ENCODE data around the gene FMNL2. TPM values are rescaled to one million over a fixed set of nuclear protein-coding genes. Genes with fewer than 3 reads are reported as not detected.

FMNL2 gene
- total RNA-seq, 4 donors from 2014 or later = 25.2 to 35.0 (median 27.4) TPM

DNA sequence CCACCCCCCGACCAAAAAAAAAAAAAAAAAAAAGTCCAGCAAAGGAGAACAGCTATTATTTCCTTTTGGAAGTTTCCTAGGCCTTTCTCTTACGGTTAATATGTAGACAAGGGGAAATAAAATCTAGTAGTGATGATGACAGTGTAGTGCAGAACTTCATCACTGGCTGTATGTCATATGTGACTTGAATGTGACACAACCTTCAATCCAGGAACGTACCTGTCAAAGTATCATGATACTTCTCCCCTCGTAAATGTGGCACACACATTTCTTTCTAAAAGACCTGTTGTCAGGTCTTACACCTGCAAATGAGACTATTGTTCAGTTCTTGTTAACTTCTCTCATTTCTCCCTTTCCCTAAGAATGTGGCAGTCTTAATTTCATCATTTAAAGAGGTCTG, 208.7 kb downstream of the FMNL2 start:
- Histone ChIP-seq H3K36me3 (peaks cover 0 to 15% of the 10 kb centered on the region in 2 donors), H3K27me3 (no peaks in the 10 kb centered on the region), H3K27ac (no peak overlapping the region), H3K9me3 (no peaks in the 10 kb centered on the region), H3K4me1 (peaks cover 0 to 25% (median 0%) of the 10 kb centered on the region in 3 donors), H3K4me3 (no peak overlapping the region)
- TF ChIP-seq EP300 (IDR thresholded peaks at IDR 0.05) (no peak), POLR2AphosphoS5 (IDR thresholded peaks at IDR 0.05) (no peak), POLR2A (IDR thresholded peaks at IDR 0.05) (no peak), CTCF (IDR thresholded peaks at IDR 0.05) (no peak)
- 62 to 76% methylated on average over 3 of the region's 4 CpGs for WGBS, 2 donors (ENCODE audit: low coverage in 1 of 2)
- ATAC-seq = no peak

GRCh38 chr2:152544638-152545037, 209.7 kb downstream of the FMNL2 start:
- H3K27ac ChIP-seq = no peak overlapping the region
- H3K36me3 ChIP-seq = peaks cover 0 to 18% of the 10 kb centered on the region in 2 donors
- WGBS, 2 donors (ENCODE audit: low coverage in 1 of 2) = 70 to 100% methylated on average over 1 to 2 of the region's 2 CpGs
- H3K4me3 ChIP-seq = no peak overlapping the region
- ATAC-seq = no peak
- no peaks in the 10 kb centered on the region for H3K9me3 ChIP-seq
- peaks cover 0 to 25% (median 0%) of the 10 kb centered on the region in 3 donors for H3K4me1 ChIP-seq
- TF ChIP-seq POLR2AphosphoS5 (IDR thresholded peaks at IDR 0.05) = no peak
- TF ChIP-seq POLR2A (IDR thresholded peaks at IDR 0.05) = no peak
- no peak for TF ChIP-seq CTCF (IDR thresholded peaks at IDR 0.05)
- no peak for TF ChIP-seq EP300 (IDR thresholded peaks at IDR 0.05)
- H3K27me3 ChIP-seq = no peaks in the 10 kb centered on the region

GRCh38 chr2:152546230-152546837, 211.4 kb downstream of the FMNL2 start:
- H3K4me1 ChIP-seq = peaks cover 0 to 25% (median 0%) of the 10 kb centered on the region in 3 donors
- no peaks in the 10 kb centered on the region for H3K9me3 ChIP-seq
- TF ChIP-seq POLR2A (IDR thresholded peaks at IDR 0.05) (no peak), CTCF (IDR thresholded peaks at IDR 0.05) (no peak), EP300 (IDR thresholded peaks at IDR 0.05) (no peak), POLR2AphosphoS5 (IDR thresholded peaks at IDR 0.05) (no peak)
- peaks cover 0 to 20% of the 10 kb centered on the region in 2 donors for H3K36me3 ChIP-seq
- no peaks in the 10 kb centered on the region for H3K27me3 ChIP-seq
- H3K4me3 ChIP-seq = no peak overlapping the region
- no peak overlapping the region for H3K27ac ChIP-seq
- no peak for ATAC-seq
- 66 to 100% methylated on average over 1 to 8 of the region's 8 CpGs for WGBS, 2 donors (ENCODE audit: low coverage in 1 of 2)

- Histone ChIP-seq H3K27me3 (no peaks in the 10 kb centered on the region), H3K36me3 (peaks cover 0 to 20% of the 10 kb centered on the region in 2 donors), H3K4me1 (peaks cover 0 to 14% (median 0%) of the 10 kb centered on the region in 3 donors), H3K4me3 (no peak overlapping the region), H3K27ac (no peak overlapping the region), H3K9me3 (no peaks in the 10 kb centered on the region)
- no peak for ATAC-seq
- TF ChIP-seq CTCF (IDR thresholded peaks at IDR 0.05) (no peak), POLR2AphosphoS5 (IDR thresholded peaks at IDR 0.05) (no peak), POLR2A (IDR thresholded peaks at IDR 0.05) (no peak), EP300 (IDR thresholded peaks at IDR 0.05) (no peak)
- WGBS, 2 donors (ENCODE audit: low coverage in 1 of 2) = 83 to 87% methylated on average over 3 to 8 of the region's 8 CpGs
These were observed 213.3 kb downstream of the FMNL2 start for GRCh38 chr2:152548111-152548875.
